ENCODE results near the gene PALLD.

PALLD gene

GRCh38 chr4:168623011-168623410 is 126.2 kb downstream of the PALLD start:
- no peak for DNase-seq (ENCODE audit: low read depth)

GRCh38 chr4:168623484-168623883 is 126.6 kb downstream of the PALLD start:
- DNase-seq (ENCODE audit: low read depth) = no peak

GRCh38 chr4:168628251-168628650 is 131.4 kb downstream of the PALLD start:
- DNase-seq (ENCODE audit: low read depth) = no peak

- no peak for DNase-seq (ENCODE audit: low read depth)
Measured at GRCh38 chr4:168629566-168629965, 132.7 kb downstream of the PALLD start.

GRCh38 chr4:168630445-168631187 is 133.8 kb downstream of the PALLD start:
- no peak for DNase-seq (ENCODE audit: low read depth)

- no peak for DNase-seq (ENCODE audit: low read depth)
Measured at GRCh38 chr4:168631241-168632162, 134.7 kb downstream of the PALLD start.

- DNase-seq (ENCODE audit: low read depth) = no peak
Measured at GRCh38 chr4:168632301-168632725, 135.5 kb downstream of the PALLD start.

GRCh38 chr4:168633064-168633463 is 136.2 kb downstream of the PALLD start:
- no peak for DNase-seq (ENCODE audit: low read depth)

GRCh38 chr4:168633496-168633895 is 136.6 kb downstream of the PALLD start:
- no peak for DNase-seq (ENCODE audit: low read depth)

GRCh38 chr4:168634276-168634802 is 137.5 kb downstream of the PALLD start:
- no peak for DNase-seq (ENCODE audit: low read depth)

GRCh38 chr4:168636040-168636439 is 139.2 kb downstream of the PALLD start:
- DNase-seq (ENCODE audit: low read depth) = no peak

GRCh38 chr4:168636506-168637196 is 139.8 kb downstream of the PALLD start:
- no peak for DNase-seq (ENCODE audit: low read depth)

GRCh38 chr4:168637872-168638756 is 141.3 kb downstream of the PALLD start:
- no peak for DNase-seq (ENCODE audit: low read depth)

GRCh38 chr4:168639914-168640313 is 143.1 kb downstream of the PALLD start:
- no peak for DNase-seq (ENCODE audit: low read depth)

- no peak for DNase-seq (ENCODE audit: low read depth)
Measured at GRCh38 chr4:168641811-168642140, 144.9 kb downstream of the PALLD start.

- DNase-seq (ENCODE audit: low read depth) = no peak
Measured at GRCh38 chr4:168642591-168642990, 145.7 kb downstream of the PALLD start.

GRCh38 chr4:168643111-168643795 is 146.4 kb downstream of the PALLD start:
- DNase-seq (ENCODE audit: low read depth) = no peak

- no peak for DNase-seq (ENCODE audit: low read depth)
Measured at GRCh38 chr4:168643796-168644159, 146.9 kb downstream of the PALLD start.

- no peak for DNase-seq (ENCODE audit: low read depth)
Measured at GRCh38 chr4:168646001-168646768, 149.3 kb downstream of the PALLD start.
